Neural crest cell (in vitro differentiated cells): Measurements from ENCODE around the gene NCK2. TPM values are rescaled to one million over a fixed set of nuclear protein-coding genes. Genes with fewer than 3 reads are reported as not detected.

Experiments
- DNase-seq: peaks from one replicate; pipeline ENCODE4 v3.0.0; 2021; ENCODE audit warnings: low read depth, mixed read lengths, low spot score
- H3K27ac Mint-ChIP-seq: one replicate; pipeline ENCODE4 v1.8.0; 2021; ENCODE audit warnings: mild to moderate bottlenecking, mixed read lengths; ENCODE audit not compliant: unreplicated experiment
- H3K27me3 Mint-ChIP-seq: 2 replicates; pipeline ENCODE4 v1.8.0; 2021; ENCODE audit warnings: low read depth, mild to moderate bottlenecking, mixed read lengths
- H3K36me3 Mint-ChIP-seq: 2 replicates; pipeline ENCODE4 v1.8.0; 2021; ENCODE audit warnings: low read depth, mild to moderate bottlenecking, mixed read lengths
- H3K4me1 Mint-ChIP-seq: 2 replicates; pipeline ENCODE4 v1.8.0; 2021; ENCODE audit warnings: mixed read lengths
- H3K4me3 Mint-ChIP-seq: one replicate; pipeline ENCODE4 v1.8.0; 2021; ENCODE audit warnings: mild to moderate bottlenecking, mixed read lengths
- H3K9me3 Mint-ChIP-seq: 2 replicates; pipeline ENCODE4 v1.8.0; 2021; ENCODE audit warnings: mixed read lengths
- total RNA-seq: library from RNA; stranded (reverse); gene quantifications from 2 replicates; pipeline ENCODE4 v1.2.1, GENCODE V29; 2021
- TF ChIP-seq, protein P1 (sequence below): fragments of 200-600 bp; sonication (generic); conservative IDR thresholded peaks from 2 replicates; pipeline ENCODE4 v1.5.0; 2021; ENCODE audit warnings: antibody characterized with exemption, mild to moderate bottlenecking

NCK2 gene
- total RNA-seq, 1 donor from 2014 or later = 71.9 TPM

DNA sequence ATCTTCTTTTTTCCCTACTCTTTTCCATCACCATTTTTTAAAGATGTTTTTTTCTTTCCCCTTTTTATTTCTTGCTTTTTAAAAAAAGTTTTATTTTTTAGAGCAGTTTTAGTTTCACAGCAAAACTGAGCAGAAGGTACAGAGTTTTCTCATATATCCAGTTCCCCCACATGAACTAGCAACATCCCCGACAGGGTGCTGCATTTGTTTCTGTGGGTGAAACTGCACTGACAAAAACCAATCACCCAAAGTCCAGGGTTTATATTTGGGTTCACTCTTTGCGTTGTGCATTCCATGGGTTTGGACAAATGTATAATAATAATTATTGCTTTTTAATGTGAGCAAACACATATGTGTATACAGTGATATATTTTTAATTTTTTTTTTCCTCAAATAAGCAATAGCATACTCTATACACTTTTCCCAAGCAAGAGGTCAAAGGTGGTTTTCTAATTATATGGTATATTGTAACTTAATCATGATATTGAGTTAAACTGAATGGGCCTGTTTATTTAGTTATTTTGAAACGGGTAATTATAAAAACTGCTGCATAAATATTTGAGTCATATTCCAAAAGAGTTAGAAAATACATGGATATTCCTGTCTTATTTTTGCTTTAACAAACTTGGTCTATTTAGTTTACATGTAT lies 50.3 kb downstream of the NCK2 start:
- H3K27ac Mint-ChIP-seq = no peak overlapping the region
- H3K27me3 Mint-ChIP-seq = no peaks in the 10 kb centered on the region
- H3K36me3 Mint-ChIP-seq = peaks cover 3% of the 10 kb centered on the region
- TF ChIP-seq, protein P1, sequence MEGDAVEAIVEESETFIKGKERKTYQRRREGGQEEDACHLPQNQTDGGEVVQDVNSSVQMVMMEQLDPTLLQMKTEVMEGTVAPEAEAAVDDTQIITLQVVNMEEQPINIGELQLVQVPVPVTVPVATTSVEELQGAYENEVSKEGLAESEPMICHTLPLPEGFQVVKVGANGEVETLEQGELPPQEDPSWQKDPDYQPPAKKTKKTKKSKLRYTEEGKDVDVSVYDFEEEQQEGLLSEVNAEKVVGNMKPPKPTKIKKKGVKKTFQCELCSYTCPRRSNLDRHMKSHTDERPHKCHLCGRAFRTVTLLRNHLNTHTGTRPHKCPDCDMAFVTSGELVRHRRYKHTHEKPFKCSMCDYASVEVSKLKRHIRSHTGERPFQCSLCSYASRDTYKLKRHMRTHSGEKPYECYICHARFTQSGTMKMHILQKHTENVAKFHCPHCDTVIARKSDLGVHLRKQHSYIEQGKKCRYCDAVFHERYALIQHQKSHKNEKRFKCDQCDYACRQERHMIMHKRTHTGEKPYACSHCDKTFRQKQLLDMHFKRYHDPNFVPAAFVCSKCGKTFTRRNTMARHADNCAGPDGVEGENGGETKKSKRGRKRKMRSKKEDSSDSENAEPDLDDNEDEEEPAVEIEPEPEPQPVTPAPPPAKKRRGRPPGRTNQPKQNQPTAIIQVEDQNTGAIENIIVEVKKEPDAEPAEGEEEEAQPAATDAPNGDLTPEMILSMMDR = no peak
- H3K4me1 Mint-ChIP-seq = peaks cover 58% of the 10 kb centered on the region
- H3K4me3 Mint-ChIP-seq = no peak overlapping the region
- H3K9me3 Mint-ChIP-seq = peaks cover 4% of the 10 kb centered on the region
- no peak for DNase-seq

DNA sequence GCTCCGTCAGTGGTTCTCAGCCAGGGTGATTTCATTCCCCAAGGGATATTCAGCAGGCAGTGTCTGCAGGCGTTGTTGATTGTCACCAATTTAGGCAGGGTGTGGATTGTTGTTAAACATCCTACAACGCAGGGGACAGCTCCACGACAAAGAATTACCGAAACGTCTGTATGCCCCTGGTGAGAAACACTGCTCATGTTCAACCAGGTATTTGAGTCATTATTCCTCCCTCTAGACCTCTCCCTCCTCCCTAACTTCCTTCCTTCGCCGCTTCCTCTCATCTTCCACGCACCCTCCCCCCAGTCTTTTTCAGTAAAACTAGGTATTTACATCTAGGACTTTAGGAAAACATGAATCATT lies 50.8 kb downstream of the NCK2 start:
- H3K27ac Mint-ChIP-seq = peak overlapping the region; percentile 15
- TF ChIP-seq, protein P1 = no peak
- no peak for DNase-seq
- no peak overlapping the region for H3K4me3 Mint-ChIP-seq
- peaks cover 4% of the 10 kb centered on the region for H3K36me3 Mint-ChIP-seq
- H3K9me3 Mint-ChIP-seq = peaks cover 4% of the 10 kb centered on the region
- no peaks in the 10 kb centered on the region for H3K27me3 Mint-ChIP-seq
- peaks cover 63% of the 10 kb centered on the region for H3K4me1 Mint-ChIP-seq

DNA sequence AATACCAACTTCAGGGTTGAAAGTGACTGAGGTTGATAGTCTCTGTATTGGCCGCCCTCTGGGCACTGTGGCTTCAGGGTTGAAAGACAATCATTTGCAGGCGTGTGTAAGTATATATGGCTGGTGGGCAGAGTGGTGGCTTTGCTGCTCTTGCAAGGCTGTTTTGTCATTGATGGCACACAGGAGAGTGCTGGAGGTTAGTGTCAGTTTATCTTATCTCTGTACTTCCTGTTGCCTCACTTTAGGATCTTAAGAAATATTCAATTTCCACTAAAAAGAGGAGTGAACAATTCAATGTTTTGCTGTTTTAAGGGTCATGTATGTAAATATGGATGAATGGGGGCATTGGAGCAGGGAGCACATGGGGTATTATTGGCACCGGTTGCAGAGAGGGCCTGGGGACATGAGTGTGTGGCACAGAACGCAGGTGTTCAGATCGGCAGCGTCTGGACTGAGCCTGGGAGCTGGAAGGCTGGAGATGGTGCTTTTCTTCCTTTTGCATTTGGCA lies 51.5 kb downstream of the NCK2 start:
- no peak overlapping the region for H3K4me3 Mint-ChIP-seq
- DNase-seq = no peak
- no peaks in the 10 kb centered on the region for H3K27me3 Mint-ChIP-seq
- H3K9me3 Mint-ChIP-seq = peaks cover 4% of the 10 kb centered on the region
- H3K27ac Mint-ChIP-seq = no peak overlapping the region
- H3K36me3 Mint-ChIP-seq = peaks cover 7% of the 10 kb centered on the region
- TF ChIP-seq, protein P1 = no peak
- peaks cover 63% of the 10 kb centered on the region for H3K4me1 Mint-ChIP-seq

DNA sequence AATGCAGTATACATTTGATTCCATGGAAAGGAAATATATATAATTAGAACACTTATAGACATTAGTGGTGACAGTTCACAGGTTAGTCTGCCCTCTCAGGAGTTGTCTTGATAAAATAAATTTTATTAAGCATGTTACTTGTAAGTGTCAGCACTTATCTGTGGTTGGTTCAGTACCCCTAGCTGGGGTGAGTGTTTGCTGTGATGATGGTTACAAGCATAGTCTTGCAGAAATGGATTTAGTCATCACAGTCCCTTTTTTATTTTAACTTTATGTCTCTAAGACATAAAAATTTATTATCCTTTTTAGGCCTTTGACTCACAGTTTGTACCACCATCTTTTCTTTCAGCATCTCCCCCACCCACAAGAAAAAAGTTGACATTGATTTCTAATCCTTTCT lies 52.1 kb downstream of the NCK2 start:
- Mint-ChIP-seq H3K9me3 (peaks cover 4% of the 10 kb centered on the region), H3K27me3 (no peaks in the 10 kb centered on the region), H3K27ac (no peak overlapping the region), H3K4me3 (no peak overlapping the region), H3K36me3 (peaks cover 4% of the 10 kb centered on the region), H3K4me1 (peaks cover 64% of the 10 kb centered on the region)
- DNase-seq = no peak
- TF ChIP-seq, protein P1 = no peak

DNA sequence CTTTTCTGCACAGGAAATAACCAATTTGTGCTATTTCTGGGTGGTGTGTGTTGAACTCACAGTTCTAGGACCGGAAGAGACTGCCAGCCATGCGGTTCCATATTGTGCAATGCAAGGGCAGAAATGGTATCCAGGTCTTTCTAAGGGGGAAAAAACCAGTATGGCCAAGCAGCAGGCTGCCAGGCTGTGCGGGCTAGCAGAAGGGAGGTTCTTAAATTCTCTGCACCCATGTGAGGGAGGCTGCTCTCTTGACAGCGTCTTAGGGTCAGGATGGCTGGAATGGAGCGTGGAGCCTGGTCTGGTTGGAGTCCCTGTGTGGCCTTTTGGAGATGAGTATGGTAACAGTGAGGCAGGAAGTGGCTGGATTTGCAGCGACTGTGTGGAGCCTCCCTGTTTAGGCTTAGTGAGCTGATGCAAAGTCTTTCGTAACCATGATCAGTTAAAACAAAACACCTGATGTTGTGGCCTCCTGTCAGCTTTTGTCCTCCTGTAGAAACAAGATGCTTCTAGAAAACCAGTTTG lies 52.6 kb downstream of the NCK2 start:
- Mint-ChIP-seq H3K27me3 (no peaks in the 10 kb centered on the region), H3K9me3 (peaks cover 4% of the 10 kb centered on the region), H3K36me3 (peaks cover 8% of the 10 kb centered on the region), H3K4me3 (no peak overlapping the region), H3K4me1 (peaks cover 69% of the 10 kb centered on the region), H3K27ac (no peak overlapping the region)
- no peak for DNase-seq
- TF ChIP-seq, protein P1 = no peak
